Activated gamma-delta T cell treated with Interleukin-2 at 50 U/mL for 16 hours (primary cell): ENCODE results near the gene TRAPPC5.

Experiments used
- DNase-seq: peaks from one replicate; pipeline ENCODE4 v3.0.0-alpha.2; 2020

The TRAPPC5 gene

DNA sequence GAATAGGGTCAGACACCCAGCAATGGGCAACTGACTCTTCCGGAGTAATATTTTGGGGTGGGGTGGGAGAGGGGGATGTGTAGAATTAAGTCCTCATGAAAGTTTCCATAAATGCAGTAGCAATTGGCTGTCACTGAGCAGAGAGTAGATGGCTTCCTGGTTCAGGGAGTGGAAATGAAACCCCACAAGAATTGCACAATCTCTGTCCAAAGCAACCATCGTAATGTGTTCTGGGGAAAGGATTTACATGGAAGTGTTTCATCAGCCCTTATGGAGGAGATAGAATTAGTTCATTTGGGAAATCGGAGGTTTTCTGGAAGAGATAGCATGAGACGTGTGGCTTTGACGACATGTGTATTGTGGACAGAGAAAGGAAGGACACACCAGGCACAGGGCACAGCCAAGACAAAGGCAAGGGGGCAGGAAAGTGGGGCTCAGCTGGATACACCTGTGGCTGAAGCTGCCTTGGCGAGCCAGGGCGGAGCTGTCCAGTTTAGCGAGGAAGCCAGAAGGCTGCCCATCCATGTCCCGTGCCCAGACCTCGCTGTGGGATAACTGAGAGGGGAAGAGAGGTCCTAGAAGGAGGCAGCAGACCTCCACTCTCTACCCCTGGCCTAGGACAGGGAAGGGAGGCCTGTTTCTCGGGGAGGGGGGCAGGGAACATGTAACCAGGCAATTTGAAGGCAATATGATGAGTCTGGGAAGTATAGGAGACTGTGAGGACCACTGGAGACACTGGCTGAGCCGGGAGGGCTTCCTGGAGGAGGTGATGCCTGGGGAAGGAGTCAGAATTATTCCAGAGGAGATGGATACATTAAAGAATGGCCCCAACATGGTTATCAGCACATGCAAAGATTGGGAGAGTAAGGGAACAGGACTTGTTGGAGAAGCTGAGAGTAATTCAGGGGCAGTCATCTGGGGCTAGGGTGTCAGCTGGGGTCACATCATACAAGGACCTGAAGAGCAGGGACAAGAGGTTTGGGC is 53.9 kb downstream of the TRAPPC5 start:
- no peak for DNase-seq

DNA sequence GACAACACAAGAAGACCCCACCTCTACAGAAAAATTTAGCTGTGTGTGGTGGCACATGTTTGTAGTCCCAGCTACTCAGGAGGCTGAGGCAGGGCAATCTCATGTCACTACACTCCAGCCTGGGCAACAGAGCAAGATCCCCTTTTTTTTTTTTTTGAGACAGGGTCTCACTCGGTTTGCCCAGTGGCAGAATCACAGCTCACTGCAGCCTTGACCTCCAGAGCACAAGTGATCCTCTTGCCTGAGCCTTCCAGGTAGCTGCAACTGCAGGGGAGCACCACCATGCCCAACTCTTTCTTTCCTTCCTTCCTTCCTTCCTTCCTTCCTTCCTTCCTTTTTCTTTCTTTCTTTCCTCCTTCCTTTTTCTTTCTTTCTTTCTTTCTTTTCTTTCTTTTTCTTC is 55.5 kb downstream of the TRAPPC5 start:
- DNase-seq = no peak

DNA sequence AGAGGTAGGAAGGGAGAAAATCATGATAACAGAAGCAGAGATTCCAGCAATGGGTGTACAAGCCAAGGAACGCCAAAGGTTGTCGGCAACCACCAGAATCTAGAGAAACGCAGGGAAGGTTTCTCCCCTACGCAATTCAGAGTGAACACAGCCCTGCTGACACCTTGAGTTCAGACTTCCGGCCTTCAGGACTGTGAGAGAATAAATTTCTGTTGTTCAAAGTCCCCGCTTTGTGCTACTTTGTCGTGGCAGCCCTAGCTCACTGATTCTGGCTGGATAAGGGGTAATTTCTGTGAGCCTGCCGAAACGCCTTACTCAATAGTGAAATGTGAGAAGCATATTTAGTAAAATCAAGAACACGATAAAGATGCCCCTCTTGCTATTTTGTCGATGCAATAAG is 56.6 kb downstream of the TRAPPC5 start:
- DNase-seq = no peak
